G401.6 (cell line): ENCODE data around the gene TMEM117.
"Not testable (repeated sequence)": the region's sequence is repeated elsewhere in the genome, so short reads cannot be mapped to it uniquely, and the experiment has no call there.

ENCODE experiments used
- FAIRE-seq: peaks from 2 replicates; lab custom pipeline; 2012; peaks lifted over from hg19 to GRCh38; lab: Jason Lieb, UNC

TMEM117 gene

DNA sequence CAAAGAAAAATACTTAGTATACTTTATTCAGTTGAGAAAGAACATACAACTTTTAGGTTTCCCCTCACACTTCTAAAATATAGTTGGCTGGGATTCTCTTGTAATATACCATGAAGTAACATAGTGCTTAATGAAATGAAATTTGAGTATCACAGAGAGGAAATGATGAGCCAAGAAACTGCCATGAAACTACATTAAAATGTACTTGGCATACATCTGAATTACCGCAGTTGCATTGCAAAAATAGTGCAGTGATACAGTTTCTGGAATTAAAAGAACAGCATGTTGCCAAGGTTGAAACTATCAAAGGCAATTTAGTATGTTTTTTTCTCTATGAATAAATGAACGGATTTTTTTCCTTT, 389.2 kb downstream of the TMEM117 start:
- no peak for FAIRE-seq

DNA sequence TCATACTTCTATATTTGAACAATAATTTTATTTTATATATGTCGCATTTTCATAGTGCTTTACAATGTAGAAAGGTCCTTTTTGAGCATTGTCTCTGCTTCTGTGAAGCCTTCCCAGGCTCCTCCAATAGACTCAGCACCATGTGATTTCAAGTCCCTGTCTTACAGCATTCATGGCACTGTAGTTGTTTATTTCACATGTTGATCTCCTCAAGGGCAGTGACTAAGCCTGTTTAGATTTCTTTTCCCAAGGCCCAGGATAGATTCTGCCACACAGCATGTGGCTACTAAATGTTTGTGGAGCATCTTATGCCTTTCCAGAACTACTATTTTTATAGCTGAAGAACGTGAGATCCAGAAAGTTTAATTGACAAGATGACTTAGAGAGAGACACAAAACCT, 391.7 kb downstream of the TMEM117 start:
- FAIRE-seq: no peak

DNA sequence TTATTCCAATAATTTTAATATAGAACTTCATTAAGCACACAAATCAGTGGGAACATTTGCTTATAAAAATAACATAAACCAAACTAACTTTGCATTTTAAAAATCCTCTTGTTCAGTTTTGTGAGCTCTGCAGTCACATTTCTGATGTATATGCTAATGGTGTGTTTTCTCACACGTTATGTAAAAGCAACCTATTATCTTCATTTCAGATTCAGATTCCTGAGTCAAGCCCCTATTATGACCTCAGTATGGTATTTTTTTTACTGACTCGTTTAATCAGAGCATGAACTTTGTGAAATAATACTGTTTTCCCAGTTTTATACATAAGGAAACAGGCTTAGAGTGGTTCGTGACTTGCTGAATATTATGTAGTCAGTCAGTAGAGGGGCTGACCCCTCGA, 394.0 kb downstream of the TMEM117 start:
- no peak for FAIRE-seq

DNA sequence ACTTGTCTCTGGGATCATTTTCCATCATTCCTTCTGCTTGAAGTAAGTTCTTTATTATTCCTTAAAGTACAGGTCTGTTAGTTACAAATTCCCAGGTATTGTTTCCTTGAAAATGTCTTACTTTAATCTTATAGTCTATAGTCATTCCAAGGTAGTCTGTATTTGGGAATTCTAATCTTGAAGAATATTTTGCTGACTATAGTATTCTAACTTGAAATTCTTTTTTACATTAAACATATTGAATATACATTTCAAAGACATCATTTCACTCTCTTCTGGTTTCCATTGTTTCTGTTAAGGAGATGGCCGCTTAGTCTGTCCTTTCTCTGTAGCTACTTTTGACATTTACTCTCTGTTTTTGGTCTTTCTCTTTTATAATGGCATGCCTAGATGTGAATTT, 399.8 kb downstream of the TMEM117 start:
- FAIRE-seq: no peak

DNA sequence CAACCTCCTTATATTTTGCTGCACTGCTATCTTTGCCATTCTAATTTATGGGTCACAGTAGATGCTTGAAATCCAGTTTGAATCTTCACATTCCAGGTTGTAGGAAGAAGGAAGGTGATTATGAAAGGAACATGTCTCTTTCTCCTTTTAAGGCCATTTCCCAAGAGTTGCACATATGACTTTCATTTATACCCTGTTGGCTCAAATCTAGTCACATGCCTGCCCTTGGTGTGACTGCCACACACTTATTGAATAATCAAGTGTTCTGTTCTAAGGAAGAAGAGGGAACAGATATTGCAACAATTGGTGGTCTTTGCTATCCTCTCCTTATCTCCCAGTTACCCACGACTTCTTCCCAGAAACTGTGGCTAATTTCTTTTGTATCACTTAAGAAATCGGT, 404.3 kb downstream of the TMEM117 start:
- no peak for FAIRE-seq

DNA sequence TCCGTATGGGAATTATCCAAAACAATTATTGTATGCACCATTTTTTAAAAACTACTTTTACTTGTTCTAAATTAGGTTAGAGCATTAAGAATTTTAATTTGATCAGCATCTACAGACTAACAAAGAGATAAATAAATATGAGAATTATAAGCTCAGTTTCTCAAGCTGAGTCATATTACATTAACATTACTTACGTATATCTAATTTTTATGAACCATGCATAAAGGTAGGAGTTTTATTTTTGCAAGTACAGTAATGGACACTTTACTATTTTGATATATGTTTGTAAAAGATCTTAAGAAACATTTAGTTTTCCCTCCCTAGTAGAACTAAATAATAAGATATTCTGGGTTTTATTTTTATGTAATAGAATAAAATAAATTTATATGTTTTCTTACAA, 410.1 kb downstream of the TMEM117 start:
- no peak for FAIRE-seq

DNA sequence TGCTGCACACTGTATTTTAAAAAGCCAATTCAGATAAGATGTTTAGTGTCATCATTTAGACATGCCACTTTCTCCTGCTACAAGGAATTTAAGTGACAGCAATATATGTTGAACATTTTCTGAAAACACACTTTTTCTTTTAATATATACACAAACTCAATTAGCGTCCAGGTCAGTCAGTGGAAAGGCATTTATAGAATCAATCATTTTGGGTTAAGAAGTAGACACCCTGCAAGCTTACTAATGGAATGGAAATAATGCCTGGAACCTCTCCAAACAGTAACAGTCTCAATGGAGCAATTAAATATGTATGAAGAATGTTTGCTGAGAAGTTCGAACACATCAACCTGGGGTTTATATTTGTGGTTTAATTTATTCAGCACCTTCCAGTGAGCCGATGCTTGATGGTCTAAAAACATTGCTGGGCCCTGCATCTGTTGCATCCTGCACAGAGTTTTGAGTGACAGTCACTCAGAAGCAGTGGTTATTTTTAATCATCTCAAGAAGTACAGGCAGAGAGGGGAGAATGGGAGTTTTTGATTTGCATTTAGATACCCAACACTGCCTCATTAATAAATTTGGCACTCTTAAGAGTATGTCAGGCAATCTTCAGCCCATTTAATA, 410.7 kb downstream of the TMEM117 start:
- no peak for FAIRE-seq

DNA sequence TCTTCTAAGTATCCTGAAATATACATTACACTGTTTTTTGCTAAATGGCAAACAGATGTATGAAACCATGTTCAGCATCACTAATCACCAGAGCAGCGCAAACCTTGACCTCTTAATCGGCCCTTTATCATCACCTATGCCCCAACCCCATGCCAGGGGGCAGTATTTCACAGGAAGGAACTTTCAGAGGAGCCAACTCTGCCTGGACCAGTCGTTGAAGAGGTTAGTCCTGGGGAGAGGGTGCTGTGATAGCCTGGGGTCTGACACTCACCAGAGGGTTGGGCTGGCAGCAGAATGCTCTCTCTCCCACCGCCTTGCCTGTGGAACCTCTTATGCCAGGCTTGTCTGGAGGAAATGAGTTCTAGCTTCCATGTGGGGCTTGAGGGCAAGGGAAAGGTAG, 411.7 kb downstream of the TMEM117 start:
- no peak for FAIRE-seq

DNA sequence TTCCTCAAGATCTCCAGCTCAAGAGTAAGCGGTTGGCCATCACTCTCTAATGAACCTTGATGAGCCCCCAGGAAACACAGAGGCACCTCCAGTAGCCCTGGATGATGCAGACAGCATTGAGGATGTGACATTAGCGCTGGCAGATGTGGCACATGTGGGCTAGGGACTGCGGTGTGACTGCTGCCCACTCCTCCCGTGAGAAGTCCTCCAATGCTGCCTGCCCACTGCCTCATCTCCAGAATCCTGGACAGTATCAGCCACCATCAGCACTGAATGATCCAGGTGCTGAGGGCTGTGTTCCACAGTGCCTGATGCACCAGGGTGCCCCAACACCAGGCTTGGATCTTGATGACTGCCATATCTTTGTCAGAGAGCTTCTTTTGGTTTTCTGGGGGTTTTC, 412.6 kb downstream of the TMEM117 start:
- no peak for FAIRE-seq

DNA sequence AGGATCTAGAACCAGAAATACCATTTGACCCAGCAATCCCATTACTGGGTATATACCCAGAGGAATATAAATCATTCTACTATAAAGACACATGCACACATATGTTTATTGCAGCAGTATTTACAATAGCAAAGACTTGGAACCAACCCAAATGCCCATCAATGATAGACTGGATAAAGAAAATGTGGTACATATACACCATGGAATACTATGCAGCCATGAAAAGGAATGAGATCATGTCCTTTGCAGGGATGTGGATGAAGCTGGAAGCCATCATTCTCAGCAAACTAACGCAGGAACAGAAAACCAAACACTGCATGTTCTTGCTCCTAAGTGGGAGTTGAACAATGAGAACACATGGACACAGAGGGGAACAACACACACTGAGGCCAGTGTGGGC, 414.6 kb downstream of the TMEM117 start:
- FAIRE-seq: not testable (repeated sequence)

DNA sequence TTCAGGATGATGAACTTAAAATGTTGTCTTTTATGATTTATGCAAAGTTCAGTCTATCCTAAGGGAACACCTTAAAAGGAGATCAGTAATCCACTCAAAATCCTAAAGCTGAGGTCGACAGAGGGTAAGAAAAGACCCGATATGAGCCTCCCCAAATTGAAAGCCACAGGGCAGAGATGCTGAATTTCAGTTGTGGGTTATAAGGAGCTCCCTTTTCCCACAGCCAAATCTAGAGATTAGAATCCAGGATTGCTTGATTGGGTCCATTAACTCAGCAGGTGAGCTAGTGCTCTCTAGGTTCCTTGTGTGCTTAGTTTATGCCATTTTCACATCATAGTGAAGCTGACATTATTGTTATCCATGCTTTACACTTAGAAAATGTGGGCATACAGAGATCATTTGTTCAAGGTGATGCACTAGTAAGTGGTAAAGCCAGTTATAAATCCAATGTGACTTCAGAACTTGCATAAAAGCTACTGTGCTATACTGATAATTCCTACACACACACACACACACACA, 417.5 kb downstream of the TMEM117 start:
- FAIRE-seq: no peak

DNA sequence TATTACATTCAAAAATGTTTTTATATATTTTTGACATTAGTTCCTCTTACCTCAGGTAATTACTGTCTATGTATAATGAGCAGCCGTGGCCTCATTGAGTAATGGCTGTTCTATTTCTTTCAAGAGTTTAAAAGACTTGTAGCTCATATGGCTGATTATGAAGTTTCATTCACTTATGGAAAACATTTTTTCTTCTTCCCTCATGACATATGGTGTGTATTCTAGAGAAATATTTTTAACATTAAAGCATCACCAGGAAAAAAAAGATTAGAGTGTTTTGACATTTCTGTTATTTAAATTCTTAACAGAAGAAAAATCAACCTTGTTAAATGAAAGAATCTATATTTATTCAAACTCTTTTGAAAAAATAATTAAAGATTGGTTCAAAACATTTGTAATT, 422.4 kb downstream of the TMEM117 start:
- FAIRE-seq: no peak

DNA sequence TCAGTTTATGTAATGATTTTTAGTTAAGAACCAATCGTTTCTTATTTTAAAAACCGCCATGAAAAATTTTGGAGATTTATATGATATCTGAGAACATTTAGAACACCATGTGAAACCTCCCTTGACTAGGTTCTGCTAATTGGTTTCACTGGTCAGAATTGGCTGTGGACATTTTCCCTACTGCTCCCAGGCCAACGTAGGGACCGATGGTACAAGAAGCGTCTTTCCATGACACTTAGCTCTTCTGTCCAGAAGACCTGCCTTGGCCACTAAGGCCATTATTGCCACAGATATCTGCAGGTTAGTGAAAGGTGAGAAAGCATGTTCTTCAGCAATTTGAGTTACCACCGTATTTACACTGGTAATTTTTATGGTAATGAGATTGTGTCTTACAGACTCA, 424.0 kb downstream of the TMEM117 start:
- FAIRE-seq: no peak

DNA sequence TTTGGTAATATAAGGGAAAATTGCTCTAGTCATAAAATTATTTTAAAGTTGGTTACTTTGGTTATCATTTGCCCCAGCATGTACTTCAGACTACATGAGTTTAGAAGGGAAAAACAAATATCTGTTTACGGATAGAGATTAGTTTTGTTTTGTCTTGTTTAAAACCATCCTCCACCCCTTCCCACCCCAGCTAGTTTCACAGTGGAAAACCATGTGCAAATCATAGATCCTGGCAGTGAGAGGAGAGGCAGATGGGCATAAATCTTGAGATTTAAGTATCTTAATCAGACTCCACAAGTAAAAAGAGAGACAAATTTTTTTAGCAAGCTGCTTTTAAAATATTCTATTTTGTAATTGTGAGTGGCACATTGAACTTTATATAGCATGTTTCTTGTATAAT, 424.7 kb downstream of the TMEM117 start:
- FAIRE-seq: no peak

DNA sequence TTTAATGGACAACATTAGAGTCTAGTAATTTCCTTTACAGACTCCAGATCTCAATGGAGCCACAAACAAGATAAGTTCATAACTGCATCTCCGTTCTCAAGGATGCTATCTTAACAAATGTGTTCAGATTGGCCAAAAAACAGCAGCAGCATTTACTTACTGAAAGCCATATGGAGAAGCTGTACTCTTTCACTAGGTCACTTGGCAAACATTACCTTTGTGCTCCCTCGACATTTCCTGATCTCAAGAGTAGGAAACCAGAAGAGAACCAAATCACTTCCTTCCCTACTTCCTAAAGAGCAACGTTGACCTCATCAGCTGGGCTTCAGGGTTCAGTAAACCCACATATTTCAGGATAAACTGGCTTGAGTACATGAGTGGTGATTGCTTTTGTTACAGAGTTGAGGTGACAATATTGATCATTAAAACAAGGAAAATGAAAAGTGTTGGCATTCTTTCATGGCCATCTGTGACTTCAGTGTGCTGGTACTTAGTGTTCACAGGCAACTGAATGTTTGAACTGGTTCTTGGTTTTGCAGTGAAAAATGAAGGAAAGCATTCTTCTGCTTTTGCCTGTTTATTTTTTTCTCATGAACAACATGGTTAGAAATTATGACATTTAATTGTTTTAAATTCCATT, 449.6 kb downstream of the TMEM117 start:
- no peak for FAIRE-seq

DNA sequence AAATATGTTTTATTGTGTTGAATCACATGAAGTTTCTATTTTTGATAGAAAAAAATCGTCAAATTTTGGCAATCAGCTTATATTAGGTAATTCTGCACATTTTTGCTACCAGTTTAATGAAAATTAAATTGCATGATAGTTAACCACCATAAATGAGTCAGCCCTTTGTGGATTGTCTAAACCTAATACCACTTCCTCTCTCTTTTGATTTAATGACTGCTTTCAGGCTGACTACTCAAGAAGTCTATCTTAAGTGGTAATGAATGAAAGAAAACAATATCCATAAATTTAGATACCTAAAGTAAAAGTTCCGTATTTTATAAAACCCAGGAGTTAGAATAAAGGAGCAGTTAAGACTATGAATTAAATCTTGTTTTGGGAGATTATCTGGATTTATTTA, 450.5 kb downstream of the TMEM117 start:
- FAIRE-seq: no peak

DNA sequence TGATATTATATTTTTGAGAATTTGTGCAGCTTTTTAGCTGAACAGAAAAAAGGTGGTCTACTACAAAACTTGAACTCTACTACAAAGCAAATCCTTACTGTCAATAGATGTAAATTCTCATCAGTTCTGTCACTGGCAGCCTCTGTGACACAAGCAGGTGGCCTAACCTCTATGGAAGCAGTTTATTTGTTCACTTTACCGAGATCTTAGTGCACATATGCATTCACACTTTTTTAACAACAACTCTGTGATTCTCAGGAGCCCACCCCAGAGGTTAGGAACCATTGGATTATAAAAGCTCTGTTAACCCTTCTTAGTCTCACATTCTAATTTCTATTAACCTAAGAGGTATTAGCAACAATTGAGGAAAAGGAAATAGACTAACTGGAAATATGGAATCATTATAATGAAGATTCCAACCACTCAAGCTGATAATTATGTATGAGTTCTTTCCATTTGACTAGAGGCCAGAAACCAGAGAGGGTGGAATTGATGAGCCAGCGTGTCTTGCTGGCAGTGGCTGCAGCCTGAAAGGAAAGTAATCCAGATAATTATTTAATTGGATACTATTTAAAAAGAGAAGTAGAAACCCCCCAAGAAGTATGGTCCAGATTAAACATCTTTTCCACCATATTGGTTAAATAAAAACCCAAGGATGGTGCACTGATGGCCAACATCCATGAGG, 451.1 kb downstream of the TMEM117 start:
- no peak for FAIRE-seq

DNA sequence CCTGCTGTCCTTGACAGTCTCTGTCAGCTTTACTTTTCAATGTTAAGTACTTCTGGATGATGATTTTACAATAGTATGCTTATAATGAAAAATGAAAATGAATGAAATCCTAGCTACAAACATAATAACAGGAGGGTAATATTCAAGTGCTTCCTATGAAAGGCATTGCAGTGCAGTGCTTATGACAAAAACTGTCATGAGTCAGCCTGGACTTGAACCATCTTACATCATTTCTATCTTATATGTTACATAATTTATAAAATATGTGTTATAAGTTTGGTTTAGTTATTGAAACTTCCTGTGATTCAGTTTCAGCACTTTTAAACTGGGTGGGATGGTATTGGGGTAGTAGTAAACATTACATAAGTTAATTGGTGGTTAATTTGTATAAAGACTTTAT, 451.7 kb downstream of the TMEM117 start:
- FAIRE-seq: no peak

DNA sequence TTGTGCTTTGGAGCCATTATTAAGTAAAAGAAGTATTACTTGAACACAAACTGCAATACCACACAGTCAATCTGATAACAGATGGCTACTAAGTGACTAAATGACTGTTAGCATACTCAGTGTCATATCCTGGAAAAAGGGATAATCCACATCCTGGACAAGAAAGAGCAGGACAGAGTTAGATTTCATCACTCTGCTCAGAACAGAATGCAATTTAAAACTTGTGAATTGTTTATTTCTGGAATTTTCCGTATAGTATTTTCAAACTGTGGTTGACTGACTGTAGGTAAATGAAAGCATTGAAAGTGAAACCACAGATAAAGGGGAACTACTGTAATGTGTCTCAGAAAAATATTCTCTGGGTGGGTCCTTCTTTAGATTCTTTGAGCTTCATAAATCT, 458.8 kb downstream of the TMEM117 start:
- FAIRE-seq: no peak

DNA sequence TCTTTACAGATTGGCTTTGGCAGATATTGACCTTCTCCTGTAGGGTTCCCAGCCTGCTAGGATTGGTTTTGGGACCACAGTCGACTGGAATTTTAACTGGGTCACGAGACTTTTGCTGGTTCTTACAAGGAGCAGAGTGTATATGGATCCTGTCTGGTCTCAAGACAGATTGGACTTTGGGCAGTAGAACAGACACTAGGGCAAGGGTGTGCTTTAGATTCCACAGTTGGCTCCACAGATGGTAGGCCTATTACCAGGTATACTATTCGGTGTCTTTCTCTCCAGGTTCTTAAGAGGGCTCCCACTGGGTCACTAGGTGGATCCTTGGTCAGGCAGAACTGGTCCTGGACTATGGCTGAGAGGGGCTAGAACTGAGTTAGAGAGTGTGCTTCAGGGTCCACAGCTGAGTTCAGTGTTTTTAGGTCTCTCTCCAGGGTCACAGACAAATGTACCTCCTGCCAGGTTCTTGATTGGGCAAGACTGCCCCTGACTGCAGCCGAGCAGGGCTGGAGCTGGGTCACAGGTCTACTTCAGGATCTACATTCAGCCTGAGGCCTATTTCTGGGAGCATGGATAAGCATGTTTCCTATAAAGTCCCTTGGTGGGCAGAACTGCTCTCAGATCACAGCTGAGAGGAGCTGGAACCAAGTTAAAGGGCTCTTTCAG, 460.2 kb downstream of the TMEM117 start:
- FAIRE-seq: no peak

DNA sequence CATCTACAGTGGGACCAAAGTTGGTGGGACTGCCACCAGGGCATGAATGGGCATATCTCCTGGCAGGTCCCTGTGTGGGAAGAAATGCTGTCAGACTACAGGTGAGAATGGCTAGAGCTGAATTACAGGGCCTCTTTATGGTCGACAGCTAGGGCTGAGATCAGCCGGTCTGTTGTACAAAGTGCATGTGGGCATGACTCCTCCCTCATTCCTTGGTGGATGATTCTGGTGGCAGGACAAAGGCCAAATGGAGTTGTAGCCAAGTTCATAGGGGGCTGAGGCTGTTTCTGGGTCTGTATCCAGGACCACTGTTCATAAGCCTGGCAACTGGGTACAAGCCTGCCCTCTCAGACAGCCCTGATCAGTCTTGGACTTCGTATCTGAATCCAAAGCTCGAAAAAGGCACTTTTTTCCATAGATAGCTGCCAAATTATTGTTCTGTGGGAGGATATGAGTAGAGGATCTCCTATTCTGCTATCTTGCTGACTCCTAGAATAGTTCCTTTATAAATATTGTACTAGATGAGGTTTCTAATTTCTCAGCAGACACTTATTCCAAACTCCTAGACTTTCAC, 460.8 kb downstream of the TMEM117 start:
- no peak for FAIRE-seq

DNA sequence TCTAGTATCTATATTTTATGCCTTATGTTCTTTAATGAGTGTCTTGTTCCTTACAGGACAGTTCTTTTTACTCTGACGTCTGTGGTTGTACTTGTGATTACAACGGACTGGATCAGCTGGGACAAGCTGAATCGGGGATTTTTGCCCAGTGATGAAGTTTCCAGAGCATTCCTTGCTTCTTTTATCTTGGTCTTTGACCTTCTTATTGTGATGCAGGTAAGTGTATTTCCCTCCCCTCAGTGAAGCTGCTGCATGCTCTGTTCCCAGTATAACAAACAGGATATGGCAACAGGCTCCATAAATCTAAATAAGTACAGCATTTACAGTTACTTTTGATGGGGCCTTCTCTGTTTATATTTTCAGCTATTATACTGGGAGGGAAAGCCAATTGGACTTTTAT, 463.6 kb downstream of the TMEM117 start:
- no peak for FAIRE-seq
